Panc1 (cell line): Measurements from ENCODE around the gene CALML4. TPM values are rescaled to one million over a fixed set of nuclear protein-coding genes. Genes with fewer than 3 reads are reported as not detected.

Experiments
- ATAC-seq: fragments of 200-7000 bp; cut with Tn5 transposase; 2 replicates; pipeline ENCODE4 v1.9.1; 2020; ENCODE audit warnings: mild to moderate bottlenecking, moderate library complexity
- BruUV-seq: library from RNA; stranded (reverse); fragments of 400-500 nt; replicated peaks from 2 replicates; lab custom pipeline; 2021; lab: Mats Ljungman, UMichigan
- CTCF ChIA-PET: fragments of 300-600 bp; sonication (Branson Sonifier 250); formaldehyde crosslinking; loops from one replicate; lab custom pipeline; 2022; ENCODE audit warnings: antibody characterized with exemption; lab: Charles Lee
- POLR2A ChIA-PET: fragments of 300-600 bp; sonication (Branson Sonifier 250); formaldehyde crosslinking; loops from one replicate; lab custom pipeline; 2022; ENCODE audit warnings: antibody characterized with exemption; lab: Charles Lee
- DNase-seq: peaks from one replicate; pipeline ENCODE4 v3.0.0-alpha.2; 2010; ENCODE audit warnings: low read depth, low spot score
- H3K27ac ChIP-seq: 2 replicates; pipeline ENCODE4 v1.5.1; 2011; ENCODE audit warnings: mild to moderate bottlenecking, low read length, inconsistent platforms
- H3K27me3 ChIP-seq: fragments of 200-500 bp; sonication (Bioruptor generic); 2 replicates; pipeline ENCODE4 v1.6.0; 2014; ENCODE audit warnings: low read length, inconsistent platforms; ENCODE audit not compliant: control insufficient read depth, insufficient read depth
- H3K36me3 ChIP-seq: fragments of 200-500 bp; sonication (Bioruptor generic); 2 replicates; pipeline ENCODE4 v1.5.1; 2014; ENCODE audit warnings: inconsistent platforms, mild to moderate bottlenecking, low read length, moderate library complexity; ENCODE audit not compliant: control insufficient read depth, insufficient read depth
- H3K4me1 ChIP-seq: 2 replicates; pipeline ENCODE4 v1.5.1; 2011; ENCODE audit warnings: inconsistent platforms, mild to moderate bottlenecking, low read length, moderate library complexity; ENCODE audit not compliant: control insufficient read depth, insufficient read depth
- H3K4me3 ChIP-seq, 2 experiments: 2 replicates each; pipeline ENCODE4 v1.5.1; 2011 to 2012; ENCODE audit warnings: low read depth in 2 of 2, low read length in 2 of 2, mild to moderate bottlenecking in 2 of 2, inconsistent platforms in 1 of 2, moderate library complexity in 1 of 2
- H3K9me3 ChIP-seq: fragments of 200-500 bp; sonication (Bioruptor generic); 2 replicates; pipeline ENCODE4 v1.5.1; 2014; ENCODE audit warnings: low read depth, mild to moderate bottlenecking, inconsistent platforms, low read length, moderate library complexity; ENCODE audit not compliant: control insufficient read depth, insufficient read depth
- POLR2AphosphoS5 ChIP-seq: IDR thresholded peaks from 2 replicates; pipeline ENCODE4 v1.6.1; 2012; ENCODE audit warnings: mild to moderate bottlenecking, low read depth, low read length, moderate library complexity
- SIN3A ChIP-seq: IDR thresholded peaks from 2 replicates; pipeline ENCODE4 v1.6.1; 2012; ENCODE audit warnings: low read depth, mild to moderate bottlenecking, low read length, moderate library complexity, borderline replicate concordance; ENCODE audit not compliant: insufficient read depth
- TCF7L2 ChIP-seq: IDR thresholded peaks from 2 replicates; pipeline ENCODE4 v1.6.1; 2011; ENCODE audit warnings: mild to moderate bottlenecking, low read depth, low read length, inconsistent platforms
- in situ Hi-C: cut with HindIII; loops from 2 replicates; pipeline ENCODE4 v1.10.0; 2016; ENCODE audit warnings: low sequenced_read_pairs, low pct_unique_long_range_greater_than_20kb
- intact Hi-C: fragments of 100-400 bp; cut with micrococcal nuclease; formaldehyde crosslinking; loops from one replicate; pipeline ENCODE4 v1.10.0; 2022; ENCODE audit not compliant: unreplicated experiment
- total RNA-seq: library from RNA; stranded (reverse); gene quantifications from one replicate; pipeline ENCODE4 v1.2.1, GENCODE V29; 2021; ENCODE audit not compliant: unreplicated experiment
- TF ChIP-seq, protein P1 (sequence below): fragments of 450-650 bp; IDR thresholded peaks from 2 replicates; pipeline ENCODE4 v1.5.1; 2017; ENCODE audit warnings: mild to moderate bottlenecking
- TF ChIP-seq, protein P2 (sequence below), 2 experiments: IDR thresholded peaks; 2 replicates each; pipeline ENCODE4 v1.6.1; 2011 to 2012; ENCODE audit warnings: low read depth in 2 of 2, control low read depth in 1 of 2, low read length in 1 of 2, mild to moderate bottlenecking in 1 of 2, moderate library complexity in 1 of 2; ENCODE audit not compliant: insufficient read depth in 1 of 2

The CALML4 gene
- total RNA-seq, 1 experiment from 2014 or later, result 5.4 TPM

DNA sequence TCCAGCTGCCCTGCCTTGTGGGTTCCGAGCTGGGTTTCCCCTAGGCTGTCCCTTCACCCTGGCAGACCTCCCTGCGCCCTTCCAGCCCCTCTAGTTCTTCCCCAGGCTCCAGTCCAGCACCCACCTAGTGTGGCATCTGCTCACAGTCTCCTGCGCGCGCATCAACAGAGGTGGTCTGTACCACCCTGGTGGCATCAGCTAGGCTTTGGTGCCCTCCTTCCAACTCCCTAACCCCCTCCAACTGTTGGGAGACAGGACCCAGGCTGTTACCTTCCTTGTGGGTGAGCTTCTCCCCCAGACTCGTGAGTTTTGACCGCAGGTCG, 8.0 kb downstream of the CALML4 start:
- TF ChIP-seq, protein P1, sequence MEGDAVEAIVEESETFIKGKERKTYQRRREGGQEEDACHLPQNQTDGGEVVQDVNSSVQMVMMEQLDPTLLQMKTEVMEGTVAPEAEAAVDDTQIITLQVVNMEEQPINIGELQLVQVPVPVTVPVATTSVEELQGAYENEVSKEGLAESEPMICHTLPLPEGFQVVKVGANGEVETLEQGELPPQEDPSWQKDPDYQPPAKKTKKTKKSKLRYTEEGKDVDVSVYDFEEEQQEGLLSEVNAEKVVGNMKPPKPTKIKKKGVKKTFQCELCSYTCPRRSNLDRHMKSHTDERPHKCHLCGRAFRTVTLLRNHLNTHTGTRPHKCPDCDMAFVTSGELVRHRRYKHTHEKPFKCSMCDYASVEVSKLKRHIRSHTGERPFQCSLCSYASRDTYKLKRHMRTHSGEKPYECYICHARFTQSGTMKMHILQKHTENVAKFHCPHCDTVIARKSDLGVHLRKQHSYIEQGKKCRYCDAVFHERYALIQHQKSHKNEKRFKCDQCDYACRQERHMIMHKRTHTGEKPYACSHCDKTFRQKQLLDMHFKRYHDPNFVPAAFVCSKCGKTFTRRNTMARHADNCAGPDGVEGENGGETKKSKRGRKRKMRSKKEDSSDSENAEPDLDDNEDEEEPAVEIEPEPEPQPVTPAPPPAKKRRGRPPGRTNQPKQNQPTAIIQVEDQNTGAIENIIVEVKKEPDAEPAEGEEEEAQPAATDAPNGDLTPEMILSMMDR, result no peak
- no peak; the same call in 1 of the 2 replicates for TF ChIP-seq POLR2AphosphoS5
- TF ChIP-seq, protein P2, sequence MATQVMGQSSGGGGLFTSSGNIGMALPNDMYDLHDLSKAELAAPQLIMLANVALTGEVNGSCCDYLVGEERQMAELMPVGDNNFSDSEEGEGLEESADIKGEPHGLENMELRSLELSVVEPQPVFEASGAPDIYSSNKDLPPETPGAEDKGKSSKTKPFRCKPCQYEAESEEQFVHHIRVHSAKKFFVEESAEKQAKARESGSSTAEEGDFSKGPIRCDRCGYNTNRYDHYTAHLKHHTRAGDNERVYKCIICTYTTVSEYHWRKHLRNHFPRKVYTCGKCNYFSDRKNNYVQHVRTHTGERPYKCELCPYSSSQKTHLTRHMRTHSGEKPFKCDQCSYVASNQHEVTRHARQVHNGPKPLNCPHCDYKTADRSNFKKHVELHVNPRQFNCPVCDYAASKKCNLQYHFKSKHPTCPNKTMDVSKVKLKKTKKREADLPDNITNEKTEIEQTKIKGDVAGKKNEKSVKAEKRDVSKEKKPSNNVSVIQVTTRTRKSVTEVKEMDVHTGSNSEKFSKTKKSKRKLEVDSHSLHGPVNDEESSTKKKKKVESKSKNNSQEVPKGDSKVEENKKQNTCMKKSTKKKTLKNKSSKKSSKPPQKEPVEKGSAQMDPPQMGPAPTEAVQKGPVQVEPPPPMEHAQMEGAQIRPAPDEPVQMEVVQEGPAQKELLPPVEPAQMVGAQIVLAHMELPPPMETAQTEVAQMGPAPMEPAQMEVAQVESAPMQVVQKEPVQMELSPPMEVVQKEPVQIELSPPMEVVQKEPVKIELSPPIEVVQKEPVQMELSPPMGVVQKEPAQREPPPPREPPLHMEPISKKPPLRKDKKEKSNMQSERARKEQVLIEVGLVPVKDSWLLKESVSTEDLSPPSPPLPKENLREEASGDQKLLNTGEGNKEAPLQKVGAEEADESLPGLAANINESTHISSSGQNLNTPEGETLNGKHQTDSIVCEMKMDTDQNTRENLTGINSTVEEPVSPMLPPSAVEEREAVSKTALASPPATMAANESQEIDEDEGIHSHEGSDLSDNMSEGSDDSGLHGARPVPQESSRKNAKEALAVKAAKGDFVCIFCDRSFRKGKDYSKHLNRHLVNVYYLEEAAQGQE (IDR thresholded peaks at IDR 0.05; ENCODE audit: insufficient read depth in 1 of 2, low read depth in 2 of 2, low read length in 1 of 2), result no peak
- TF ChIP-seq SIN3A, result no peak
- no peak for TF ChIP-seq TCF7L2
- DNase-seq (no peak), ATAC-seq (no peak)
- POLR2A ChIA-PET, result interaction anchor here (0.6 kb wide), 1 partner anchor 698 kb away, joined by 22 read pairs; no protein-coding TSS in a partner anchor
- no TSS peak for BruUV-seq
- CTCF ChIA-PET, result no interaction called here
- in situ Hi-C loops (no loop called here), intact Hi-C loops (no loop called here)
- Histone ChIP-seq H3K9me3 (no peaks in the 10 kb centered on the region), H3K4me3 (no peak overlapping the region), H3K36me3 (peaks cover under 1% of the 10 kb centered on the region; the same call in 1 of the 2 replicates), H3K27me3 (no peaks in the 10 kb centered on the region), H3K4me1 (peaks cover 5% of the 10 kb centered on the region; the same call in 1 of the 2 replicates), H3K27ac (no peak overlapping the region)

DNA sequence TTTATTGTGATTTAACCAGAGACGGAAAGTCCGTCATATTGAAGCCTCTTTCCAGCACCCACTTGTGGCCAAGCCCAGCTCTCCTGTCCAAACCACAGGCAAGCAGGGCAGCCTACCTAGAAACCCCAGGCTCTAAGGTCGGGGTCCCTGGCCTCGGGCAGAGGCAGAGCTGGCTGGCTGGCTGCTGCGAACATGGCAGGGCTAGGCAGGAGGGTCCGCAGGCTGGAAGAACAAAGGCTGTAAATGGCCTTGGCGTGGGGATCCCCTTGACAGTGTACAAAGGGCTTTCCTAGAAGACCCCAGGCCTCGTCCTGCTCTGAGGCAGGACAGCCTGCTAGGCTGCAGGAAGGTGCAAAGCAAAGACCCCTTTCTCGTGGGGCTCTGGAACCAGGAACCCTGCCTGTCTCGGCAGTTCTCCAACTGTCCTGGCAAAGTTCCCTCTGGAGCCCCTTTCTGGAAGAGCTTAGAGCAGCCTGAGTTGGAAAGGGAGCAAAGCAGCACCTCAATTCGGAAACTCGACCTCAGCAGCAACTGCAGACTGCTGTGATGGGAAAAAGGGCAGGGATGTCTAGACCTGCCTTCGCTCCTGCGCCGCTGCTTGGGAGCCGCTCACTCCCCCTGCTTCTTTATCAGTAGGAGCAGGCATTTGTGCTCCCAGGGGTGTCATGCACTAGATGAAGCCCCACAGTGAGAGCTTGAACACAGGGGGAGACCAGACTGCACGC, 8.5 kb downstream of the CALML4 start:
- CTCF ChIA-PET, result no interaction called here
- no peaks in the 10 kb centered on the region for H3K27me3 ChIP-seq
- DNase-seq (no peak), ATAC-seq (no peak)
- no peak overlapping the region for H3K4me3 ChIP-seq
- no peak for TF ChIP-seq POLR2AphosphoS5
- TF ChIP-seq, protein P2 (IDR thresholded peaks at IDR 0.05; ENCODE audit: insufficient read depth in 1 of 2, low read depth in 2 of 2, low read length in 1 of 2), result no peak
- TF ChIP-seq, protein P1, result no peak
- no peak for TF ChIP-seq TCF7L2
- TF ChIP-seq SIN3A, result no peak
- POLR2A ChIA-PET, result no interaction called here
- no TSS peak for BruUV-seq
- intact Hi-C loops, result no loop called here
- H3K27ac ChIP-seq, result no peak overlapping the region
- peaks cover 5% of the 10 kb centered on the region for H3K4me1 ChIP-seq
- H3K36me3 ChIP-seq, result peaks cover 6% of the 10 kb centered on the region
- H3K9me3 ChIP-seq, result no peaks in the 10 kb centered on the region
- in situ Hi-C loops, result no loop called here
